MCF 10A (cell line): ENCODE results near the gene FIGN. TPM values are rescaled to one million over a fixed set of nuclear protein-coding genes. Genes with fewer than 3 reads are reported as not detected.

Experiments
- BruUV-seq: library from RNA; stranded (reverse); fragments of 400-500 nt; replicated peaks from 2 replicates; lab custom pipeline; 2021; lab: Mats Ljungman, UMichigan
- CTCF ChIA-PET: fragments of 300-600 bp; sonication (Branson Sonifier 250); formaldehyde crosslinking; extraction: SDS; loops from one replicate; lab custom pipeline; 2021; ENCODE audit warnings: antibody characterized with exemption, inconsistent platforms; lab: Yijun Ruan, JAX
- POLR2A ChIA-PET: fragments of 300-600, 350-650 bp; sonication (Branson Sonifier 250); formaldehyde crosslinking; extraction: SDS; loops from one replicate; lab custom pipeline; 2020; ENCODE audit warnings: antibody characterized with exemption, inconsistent platforms; lab: Yijun Ruan, JAX
- DNase-seq: peaks from one replicate; pipeline ENCODE4 v3.0.0-alpha.2; 2018; ENCODE audit not compliant: unreplicated experiment
- H3K27ac Mint-ChIP-seq: one replicate; pipeline ENCODE4 v1.8.0; 2022; ENCODE audit warnings: mild to moderate bottlenecking, low read depth, mixed read lengths; ENCODE audit not compliant: unreplicated experiment
- H3K27me3 Mint-ChIP-seq: one replicate; pipeline ENCODE4 v1.8.0; 2022; ENCODE audit warnings: mixed read lengths; ENCODE audit not compliant: insufficient read depth, unreplicated experiment
- H3K36me3 Mint-ChIP-seq: one replicate; pipeline ENCODE4 v1.8.0; 2022; ENCODE audit warnings: mild to moderate bottlenecking, moderate library complexity, mixed read lengths; ENCODE audit not compliant: insufficient read depth, unreplicated experiment
- H3K4me1 Mint-ChIP-seq: one replicate; pipeline ENCODE4 v1.8.0; 2022; ENCODE audit warnings: mixed read lengths; ENCODE audit not compliant: insufficient read depth, unreplicated experiment
- H3K4me3 Mint-ChIP-seq: one replicate; pipeline ENCODE4 v1.8.0; 2022; ENCODE audit warnings: mild to moderate bottlenecking, moderate library complexity, mixed read lengths; ENCODE audit not compliant: unreplicated experiment
- H3K9me3 Mint-ChIP-seq: one replicate; pipeline ENCODE4 v1.8.0; 2022; ENCODE audit warnings: mixed read lengths; ENCODE audit not compliant: unreplicated experiment
- CTCF ChIP-seq: fragments of 200-600 bp; IDR thresholded peaks from one replicate; pipeline ENCODE4 v1.8.0; 2022; ENCODE audit warnings: antibody characterized with exemption, mild to moderate bottlenecking; ENCODE audit not compliant: unreplicated experiment
- intact Hi-C: fragments of 100-400 bp; cut with micrococcal nuclease; formaldehyde crosslinking; loops from 2 replicates; pipeline ENCODE4 v1.14.1; 2022
- total RNA-seq: library from RNA; stranded (reverse); gene quantifications from 2 replicates; pipeline ENCODE4 v1.2.3, GENCODE V29; 2022

FIGN gene
- total RNA-seq, 1 experiment from 2014 or later, result 11.7 TPM

- H3K9me3 Mint-ChIP-seq, result no peaks in the 10 kb centered on the region
- H3K27me3 Mint-ChIP-seq, result no peaks in the 10 kb centered on the region
Observed at GRCh38 chr2:163675388-163675787, 60.4 kb downstream of the FIGN start.

GRCh38 chr2:163673522-163673921 lies 62.3 kb downstream of the FIGN start:
- no peak for TF ChIP-seq CTCF
- no peak overlapping the region for H3K4me3 Mint-ChIP-seq
- peaks cover 22% of the 10 kb centered on the region for H3K4me1 Mint-ChIP-seq
- no peaks in the 10 kb centered on the region for H3K9me3 Mint-ChIP-seq
- intact Hi-C loops, result no loop called here
- ChIA-PET CTCF (interaction anchor here (0.6 to 3.4 kb wide), 5 partner anchors 9 to 328 kb away, joined by 3 to 14 read pairs (median 3); no protein-coding TSS in a partner anchor), POLR2A (interaction anchor here (0.9 kb wide), 1 partner anchor 9 kb away, joined by 3 read pairs; no protein-coding TSS in a partner anchor)
- H3K27ac Mint-ChIP-seq, result no peak overlapping the region
- BruUV-seq, result no TSS peak
- no peaks in the 10 kb centered on the region for H3K27me3 Mint-ChIP-seq
- no peak for DNase-seq
- H3K36me3 Mint-ChIP-seq, result no peaks in the 10 kb centered on the region

More at GRCh38 chr2:163675388-163675787, 60.4 kb downstream of the FIGN start:
- no TSS peak for BruUV-seq
- H3K4me3 Mint-ChIP-seq, result no peak overlapping the region
- POLR2A ChIA-PET, result no interaction called here
- CTCF ChIA-PET, result interaction anchor here (0.6 to 3.4 kb wide), 3 partner anchors 9 to 740 kb away, joined by 3 to 14 read pairs (median 7); no protein-coding TSS in a partner anchor
- no peak for DNase-seq
- H3K27ac Mint-ChIP-seq, result no peak overlapping the region
- intact Hi-C loops, result no loop called here
- peaks cover 6% of the 10 kb centered on the region for H3K36me3 Mint-ChIP-seq
- H3K4me1 Mint-ChIP-seq, result peaks cover 22% of the 10 kb centered on the region
- no peak for TF ChIP-seq CTCF

GRCh38 chr2:163670929-163671328 lies 64.9 kb downstream of the FIGN start:
- H3K4me3 Mint-ChIP-seq, result no peak overlapping the region
- peaks cover 43% of the 10 kb centered on the region for H3K4me1 Mint-ChIP-seq
- ChIA-PET POLR2A (interaction anchor here (0.6 to 1.3 kb wide), 4 partner anchors 8 to 1131 kb away, joined by 3 read pairs; no protein-coding TSS in a partner anchor), CTCF (interaction anchor here (0.6 to 1.3 kb wide), 2 partner anchors 12 to 516 kb away, joined by 3 to 4 read pairs; no protein-coding TSS in a partner anchor)
- no peak for TF ChIP-seq CTCF
- no peaks in the 10 kb centered on the region for H3K9me3 Mint-ChIP-seq
- intact Hi-C loops, result no loop called here
- no TSS peak for BruUV-seq
- H3K27me3 Mint-ChIP-seq, result no peaks in the 10 kb centered on the region
- no peaks in the 10 kb centered on the region for H3K36me3 Mint-ChIP-seq
- H3K27ac Mint-ChIP-seq, result no peak overlapping the region
- no peak for DNase-seq

GRCh38 chr2:163669506-163669905 lies 66.3 kb downstream of the FIGN start:
- Mint-ChIP-seq H3K9me3 (no peaks in the 10 kb centered on the region), H3K27me3 (no peaks in the 10 kb centered on the region), H3K4me3 (no peak overlapping the region), H3K4me1 (peaks cover 57% of the 10 kb centered on the region), H3K36me3 (no peaks in the 10 kb centered on the region), H3K27ac (no peak overlapping the region)
- intact Hi-C loops, result loop anchor here (5.0 to 10.0 kb wide), 2 partner anchors 63 to 475 kb away; no protein-coding TSS in a partner anchor
- no TSS peak for BruUV-seq
- TF ChIP-seq CTCF, result no peak
- ChIA-PET POLR2A (interaction anchor here (0.7 kb wide), 1 partner anchor 54 kb away, joined by 3 read pairs; no protein-coding TSS in a partner anchor), CTCF (interaction anchor here (0.5 to 1.0 kb wide), 2 partner anchors 15 to 515 kb away, joined by 3 to 4 read pairs; no protein-coding TSS in a partner anchor)
- no peak for DNase-seq
